HEK293 (cell line): Measurements from ENCODE around the gene ZNF787.

Experiments used
- CTCF ChIA-PET: fragments of 350-600 bp; formaldehyde crosslinking; extraction: SDS; loops from one replicate; lab custom pipeline; 2021; ENCODE audit warnings: antibody characterized with exemption; lab: Yijun Ruan, JAX
- POLR2A ChIA-PET: fragments of 300-600 bp; formaldehyde crosslinking; extraction: SDS; loops from one replicate; lab custom pipeline; 2020; ENCODE audit warnings: antibody characterized with exemption, inconsistent platforms; lab: Yijun Ruan, JAX
- H3K27ac ChIP-seq: fragments of 200-500 bp; sonication (Bioruptor generic); 2 replicates; pipeline ENCODE4 v1.5.1; 2014; ENCODE audit warnings: low read depth, low read length, control low read depth, inconsistent platforms; ENCODE audit errors: extremely low read depth
- H3K36me3 ChIP-seq, 2 experiments: fragments of 200-500 bp in 1 of 2; sonication (Bioruptor generic) in 1 of 2; 1 replicate in 1 of 2; 2 replicates in 1 of 2; pipeline ENCODE4 v1.5.1; 2014 to 2017; ENCODE audit warnings: inconsistent platforms in 2 of 2, low read length in 2 of 2; ENCODE audit not compliant: control insufficient read depth in 2 of 2, insufficient read depth in 1 of 2
- H3K4me1 ChIP-seq: fragments of 200-500 bp; sonication (Bioruptor generic); 2 replicates; pipeline ENCODE4 v1.5.1; 2014; ENCODE audit warnings: mild to moderate bottlenecking, low read length, inconsistent platforms; ENCODE audit not compliant: control insufficient read depth, insufficient read depth
- H3K4me3 ChIP-seq: 2 replicates; pipeline ENCODE4 v1.5.1; 2011; ENCODE audit warnings: low read depth, mild to moderate bottlenecking, control low read depth, low read length, moderate library complexity
- H3K9me3 ChIP-seq: fragments of 200-500 bp; sonication (Bioruptor generic); 2 replicates; pipeline ENCODE4 v1.5.1; 2014; ENCODE audit warnings: low read depth, low read length, inconsistent platforms; ENCODE audit not compliant: control insufficient read depth, insufficient read depth
- BCL11A ChIP-seq: fragments of 450-650 bp; formaldehyde crosslinking; IDR thresholded peaks from 2 replicates; pipeline ENCODE4 v1.5.1; 2016; ENCODE audit warnings: low read depth, missing biosample characterization, missing genetic modification characterization
- GFI1B ChIP-seq: fragments of 450-650 bp; formaldehyde crosslinking; IDR thresholded peaks from 2 replicates; pipeline ENCODE4 v1.5.1; 2016; ENCODE audit warnings: missing biosample characterization, missing genetic modification characterization
- GLI2 ChIP-seq: fragments of 450-650 bp; formaldehyde crosslinking; IDR thresholded peaks from 2 replicates; pipeline ENCODE4; 2017; ENCODE audit warnings: missing biosample characterization, missing genetic modification characterization, low read depth, borderline replicate concordance
- GLI4 ChIP-seq: fragments of 450-650 bp; formaldehyde crosslinking; IDR thresholded peaks from 2 replicates; pipeline ENCODE4 v1.5.1; 2016; ENCODE audit warnings: missing biosample characterization, missing genetic modification characterization
- GLIS2 ChIP-seq: fragments of 450-650 bp; formaldehyde crosslinking; IDR thresholded peaks from 2 replicates; pipeline ENCODE4 v1.5.1; 2016; ENCODE audit warnings: missing biosample characterization, missing genetic modification characterization
- IKZF3 ChIP-seq: fragments of 450-650 bp; IDR thresholded peaks from 2 replicates; pipeline ENCODE4 v1.5.0; 2018; ENCODE audit warnings: missing biosample characterization, mild to moderate bottlenecking, missing genetic modification characterization, moderate library complexity
- KLF1 ChIP-seq: fragments of 450-650 bp; formaldehyde crosslinking; IDR thresholded peaks from 2 replicates; pipeline ENCODE4 v1.5.1; 2016; ENCODE audit warnings: missing biosample characterization, missing genetic modification characterization
- KLF16 ChIP-seq: fragments of 450-650 bp; formaldehyde crosslinking; IDR thresholded peaks from 2 replicates; pipeline ENCODE4 v1.5.1; 2017; ENCODE audit warnings: missing biosample characterization, missing genetic modification characterization
- MYNN ChIP-seq: fragments of 450-650 bp; formaldehyde crosslinking; IDR thresholded peaks from 2 replicates; pipeline ENCODE4 v1.5.1; 2016; ENCODE audit warnings: missing biosample characterization, missing genetic modification characterization, borderline replicate concordance
- OSR2 ChIP-seq: fragments of 450-650 bp; formaldehyde crosslinking; IDR thresholded peaks from 2 replicates; pipeline ENCODE4 v1.5.1; 2016; ENCODE audit warnings: missing biosample characterization, missing genetic modification characterization
- RBAK ChIP-seq: fragments of 450-650 bp; formaldehyde crosslinking; IDR thresholded peaks from 2 replicates; pipeline ENCODE4 v1.5.1; 2016; ENCODE audit warnings: missing biosample characterization, missing genetic modification characterization
- SCRT1 ChIP-seq: fragments of 450-650 bp; formaldehyde crosslinking; IDR thresholded peaks from 2 replicates; pipeline ENCODE4 v1.5.1; 2016; ENCODE audit warnings: missing biosample characterization, missing genetic modification characterization, borderline replicate concordance
- ZFP37 ChIP-seq: fragments of 450-650 bp; formaldehyde crosslinking; IDR thresholded peaks from 2 replicates; pipeline ENCODE4 v1.5.1; 2016; ENCODE audit warnings: missing biosample characterization, missing genetic modification characterization
- ZNF10 ChIP-seq: fragments of 450-650 bp; formaldehyde crosslinking; IDR thresholded peaks from 2 replicates; pipeline ENCODE4 v1.5.1; 2017; ENCODE audit warnings: missing biosample characterization, missing genetic modification characterization
- ZNF214 ChIP-seq: fragments of 450-650 bp; formaldehyde crosslinking; IDR thresholded peaks from 2 replicates; pipeline ENCODE4 v1.5.1; 2017; ENCODE audit warnings: missing biosample characterization, mild to moderate bottlenecking, missing genetic modification characterization, borderline replicate concordance
- ZNF24 ChIP-seq: fragments of 450-650 bp; formaldehyde crosslinking; IDR thresholded peaks from 2 replicates; pipeline ENCODE4 v1.5.1; 2016; ENCODE audit warnings: missing biosample characterization, missing genetic modification characterization
- ZNF311 ChIP-seq: fragments of 450-650 bp; formaldehyde crosslinking; IDR thresholded peaks from 2 replicates; pipeline ENCODE4 v1.5.1; 2017; ENCODE audit warnings: missing biosample characterization, missing genetic modification characterization, borderline replicate concordance
- ZNF37A ChIP-seq: fragments of 450-650 bp; IDR thresholded peaks from 2 replicates; pipeline ENCODE4 v1.5.1; 2018; ENCODE audit warnings: missing biosample characterization, missing genetic modification characterization
- ZNF391 ChIP-seq: fragments of 450-650 bp; formaldehyde crosslinking; IDR thresholded peaks from 2 replicates; pipeline ENCODE4 v1.5.1; 2016; ENCODE audit warnings: low read depth, missing biosample characterization, missing genetic modification characterization, borderline replicate concordance
- ZNF404 ChIP-seq: fragments of 450-650 bp; formaldehyde crosslinking; IDR thresholded peaks from 2 replicates; pipeline ENCODE4 v1.5.1; 2017; ENCODE audit warnings: missing biosample characterization, missing genetic modification characterization
- ZNF423 ChIP-seq: fragments of 450-650 bp; formaldehyde crosslinking; IDR thresholded peaks from 2 replicates; pipeline ENCODE4 v1.5.1; 2016; ENCODE audit warnings: missing biosample characterization, missing genetic modification characterization
- ZNF473 ChIP-seq: fragments of 450-650 bp; formaldehyde crosslinking; IDR thresholded peaks from 2 replicates; pipeline ENCODE4 v1.5.1; 2017; ENCODE audit warnings: missing biosample characterization, missing genetic modification characterization
- ZNF501 ChIP-seq: fragments of 450-650 bp; formaldehyde crosslinking; IDR thresholded peaks from 2 replicates; pipeline ENCODE4 v1.5.1; 2016; ENCODE audit warnings: missing biosample characterization, missing genetic modification characterization
- ZNF510 ChIP-seq: fragments of 450-650 bp; formaldehyde crosslinking; IDR thresholded peaks from 2 replicates; pipeline ENCODE4 v1.5.1; 2018; ENCODE audit warnings: mild to moderate bottlenecking, missing genetic modification characterization, missing biosample characterization; ENCODE audit not compliant: insufficient replicate concordance
- ZNF596 ChIP-seq: fragments of 450-650 bp; IDR thresholded peaks from 2 replicates; pipeline ENCODE4 v1.5.0; 2018; ENCODE audit warnings: missing biosample characterization, mild to moderate bottlenecking, missing genetic modification characterization, moderate library complexity
- ZNF610 ChIP-seq: fragments of 450-650 bp; formaldehyde crosslinking; IDR thresholded peaks from 2 replicates; pipeline ENCODE4 v1.5.1; 2016; ENCODE audit warnings: missing biosample characterization, missing genetic modification characterization, borderline replicate concordance
- ZNF747 ChIP-seq: fragments of 450-650 bp; formaldehyde crosslinking; IDR thresholded peaks from 2 replicates; pipeline ENCODE4 v1.5.1; 2016; ENCODE audit warnings: missing biosample characterization, missing genetic modification characterization
- ZNF830 ChIP-seq: fragments of 450-650 bp; IDR thresholded peaks from 2 replicates; pipeline ENCODE4 v1.5.0; 2018; ENCODE audit warnings: missing biosample characterization, missing genetic modification characterization, low read depth, mild to moderate bottlenecking, moderate library complexity
- TF ChIP-seq, protein P1 (sequence below): fragments of 450-650 bp; formaldehyde crosslinking; IDR thresholded peaks from 2 replicates; pipeline ENCODE4 v1.5.1; 2016; ENCODE audit warnings: missing biosample characterization, missing genetic modification characterization
- TF ChIP-seq, protein P2 (sequence below): sonication (generic); formaldehyde crosslinking; IDR thresholded peaks from 2 replicates; pipeline ENCODE4 v1.8.1; 2022; ENCODE audit warnings: mild to moderate bottlenecking, moderate library complexity, missing genetic modification reagents
- TF ChIP-seq, protein P3 (sequence below): fragments of 450-650 bp; formaldehyde crosslinking; IDR thresholded peaks from 2 replicates; pipeline ENCODE4 v1.5.1; 2017; ENCODE audit warnings: missing biosample characterization, missing genetic modification characterization

The ZNF787 gene

DNA sequence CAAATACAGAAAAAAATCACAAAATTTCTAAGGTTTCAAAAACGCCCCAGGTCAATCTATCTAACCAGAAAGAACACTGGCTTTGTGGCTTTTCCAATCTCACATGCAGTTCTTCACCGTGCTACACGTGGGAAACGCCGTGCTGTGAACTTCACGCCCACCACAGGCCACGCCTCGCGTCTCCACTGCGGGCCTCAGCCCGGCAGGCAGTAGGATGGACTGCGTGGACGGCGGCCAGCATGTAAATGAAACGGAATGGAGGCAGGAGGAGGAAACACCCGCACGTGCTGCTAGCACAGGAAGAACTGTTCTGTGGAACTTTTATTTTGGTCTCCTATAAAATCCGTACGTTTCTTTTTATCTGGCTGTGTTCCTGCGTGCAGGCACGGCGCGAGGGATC, 23.8 kb downstream of the ZNF787 start (continued):
- TF ChIP-seq ZNF423 (tag by site-specific recombination) = no peak

GRCh38 chr19:56096665-56097064, 24.4 kb downstream of the ZNF787 start:
- no peak overlapping the region for H3K27ac ChIP-seq
- H3K4me3 ChIP-seq = no peak overlapping the region
- H3K4me1 ChIP-seq = no peaks in the 10 kb centered on the region
- peaks cover 8 to 56% of the 10 kb centered on the region in 2 experiments; a peak in 2 of 3 replicates for H3K36me3 ChIP-seq
- CTCF ChIA-PET = interaction anchor here (0.7 to 3.7 kb wide), 2 partner anchors 15 to 175 kb away, joined by 4 to 15 read pairs; no protein-coding TSS in a partner anchor
- TF ChIP-seq ZFP37 (tag by site-specific recombination) = no peak
- no peak for TF ChIP-seq ZNF510 (tag by site-specific recombination)
- no peak for TF ChIP-seq MYNN
- TF ChIP-seq OSR2 (tag by site-specific recombination) = no peak
- TF ChIP-seq BCL11A (tag by site-specific recombination) = no peak
- no peak for TF ChIP-seq ZNF610 (tag by site-specific recombination)
- TF ChIP-seq RBAK (tag by site-specific recombination) = no peak
- TF ChIP-seq GLI4 (tag by site-specific recombination) = no peak
- no peak for TF ChIP-seq ZNF473 (tag by site-specific recombination)
- no peak for TF ChIP-seq ZNF501 (tag by site-specific recombination)
- no peak for TF ChIP-seq GFI1B (tag by site-specific recombination)
- no peak for TF ChIP-seq ZNF24 (tag by site-specific recombination)
- TF ChIP-seq, all 188 proteins: peak for 0
- no peaks in the 10 kb centered on the region for H3K9me3 ChIP-seq
- POLR2A ChIA-PET = no interaction called here

GRCh38 chr19:56094449-56094848, 26.6 kb downstream of the ZNF787 start:
- POLR2A ChIA-PET = no interaction called here
- Histone ChIP-seq H3K9me3 (no peaks in the 10 kb centered on the region), H3K4me1 (peaks cover 5% of the 10 kb centered on the region), H3K27ac (no peak overlapping the region), H3K36me3 (peaks cover 8 to 44% of the 10 kb centered on the region in 2 experiments; a peak in 2 of 3 replicates), H3K4me3 (no peak overlapping the region)
- CTCF ChIA-PET = interaction anchor here (3.7 kb wide), 1 partner anchor 13 kb away, joined by 15 read pairs; no protein-coding TSS in a partner anchor
- TF ChIP-seq ZNF311 (tag by site-specific recombination) (no peak), ZNF391 (tag by site-specific recombination) (no peak), GLI2 (tag by site-specific recombination) (no peak), GLIS2 (tag by site-specific recombination) (no peak), SCRT1 (no peak), KLF16 (tag by site-specific recombination) (no peak), IKZF3 (no peak), KLF1 (tag by site-specific recombination) (no peak), ZNF830 (tag by site-specific recombination) (no peak), ZNF747 (tag by site-specific recombination) (no peak), ZNF10 (no peak), ZNF37A (tag by site-specific recombination) (no peak), ZNF501 (tag by site-specific recombination) (no peak), ZNF404 (tag by site-specific recombination) (no peak), ZNF596 (tag by site-specific recombination) (no peak), ZNF214 (no peak)
- TF ChIP-seq, protein P1, sequence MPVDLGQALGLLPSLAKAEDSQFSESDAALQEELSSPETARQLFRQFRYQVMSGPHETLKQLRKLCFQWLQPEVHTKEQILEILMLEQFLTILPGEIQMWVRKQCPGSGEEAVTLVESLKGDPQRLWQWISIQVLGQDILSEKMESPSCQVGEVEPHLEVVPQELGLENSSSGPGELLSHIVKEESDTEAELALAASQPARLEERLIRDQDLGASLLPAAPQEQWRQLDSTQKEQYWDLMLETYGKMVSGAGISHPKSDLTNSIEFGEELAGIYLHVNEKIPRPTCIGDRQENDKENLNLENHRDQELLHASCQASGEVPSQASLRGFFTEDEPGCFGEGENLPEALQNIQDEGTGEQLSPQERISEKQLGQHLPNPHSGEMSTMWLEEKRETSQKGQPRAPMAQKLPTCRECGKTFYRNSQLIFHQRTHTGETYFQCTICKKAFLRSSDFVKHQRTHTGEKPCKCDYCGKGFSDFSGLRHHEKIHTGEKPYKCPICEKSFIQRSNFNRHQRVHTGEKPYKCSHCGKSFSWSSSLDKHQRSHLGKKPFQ (tag by site-specific recombination) = no peak
- TF ChIP-seq, protein P2, sequence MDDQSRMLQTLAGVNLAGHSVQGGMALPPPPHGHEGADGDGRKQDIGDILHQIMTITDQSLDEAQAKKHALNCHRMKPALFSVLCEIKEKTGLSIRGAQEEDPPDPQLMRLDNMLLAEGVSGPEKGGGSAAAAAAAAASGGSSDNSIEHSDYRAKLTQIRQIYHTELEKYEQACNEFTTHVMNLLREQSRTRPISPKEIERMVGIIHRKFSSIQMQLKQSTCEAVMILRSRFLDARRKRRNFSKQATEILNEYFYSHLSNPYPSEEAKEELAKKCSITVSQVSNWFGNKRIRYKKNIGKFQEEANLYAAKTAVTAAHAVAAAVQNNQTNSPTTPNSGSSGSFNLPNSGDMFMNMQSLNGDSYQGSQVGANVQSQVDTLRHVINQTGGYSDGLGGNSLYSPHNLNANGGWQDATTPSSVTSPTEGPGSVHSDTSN = no peak
- TF ChIP-seq, protein P3, sequence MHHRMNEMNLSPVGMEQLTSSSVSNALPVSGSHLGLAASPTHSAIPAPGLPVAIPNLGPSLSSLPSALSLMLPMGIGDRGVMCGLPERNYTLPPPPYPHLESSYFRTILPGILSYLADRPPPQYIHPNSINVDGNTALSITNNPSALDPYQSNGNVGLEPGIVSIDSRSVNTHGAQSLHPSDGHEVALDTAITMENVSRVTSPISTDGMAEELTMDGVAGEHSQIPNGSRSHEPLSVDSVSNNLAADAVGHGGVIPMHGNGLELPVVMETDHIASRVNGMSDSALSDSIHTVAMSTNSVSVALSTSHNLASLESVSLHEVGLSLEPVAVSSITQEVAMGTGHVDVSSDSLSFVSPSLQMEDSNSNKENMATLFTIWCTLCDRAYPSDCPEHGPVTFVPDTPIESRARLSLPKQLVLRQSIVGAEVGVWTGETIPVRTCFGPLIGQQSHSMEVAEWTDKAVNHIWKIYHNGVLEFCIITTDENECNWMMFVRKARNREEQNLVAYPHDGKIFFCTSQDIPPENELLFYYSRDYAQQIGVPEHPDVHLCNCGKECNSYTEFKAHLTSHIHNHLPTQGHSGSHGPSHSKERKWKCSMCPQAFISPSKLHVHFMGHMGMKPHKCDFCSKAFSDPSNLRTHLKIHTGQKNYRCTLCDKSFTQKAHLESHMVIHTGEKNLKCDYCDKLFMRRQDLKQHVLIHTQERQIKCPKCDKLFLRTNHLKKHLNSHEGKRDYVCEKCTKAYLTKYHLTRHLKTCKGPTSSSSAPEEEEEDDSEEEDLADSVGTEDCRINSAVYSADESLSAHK (tag by site-specific recombination) = no peak
